A673 (cell line): Measurements from ENCODE around the gene MIER2. TPM values are rescaled to one million over a fixed set of nuclear protein-coding genes. Genes with fewer than 3 reads are reported as not detected.

ENCODE experiments used
- BruUV-seq: library from RNA; stranded (reverse); fragments of 400-500 nt; replicated peaks from 2 replicates; lab custom pipeline; 2021; lab: Mats Ljungman, UMichigan
- CTCF ChIA-PET: fragments of 300-600 bp; sonication (Branson Sonifier 250); formaldehyde crosslinking; loops from one replicate; lab custom pipeline; 2022; ENCODE audit warnings: antibody characterized with exemption; lab: Charles Lee
- POLR2A ChIA-PET: fragments of 300-600 bp; sonication (Branson Sonifier 250); formaldehyde crosslinking; loops from one replicate; lab custom pipeline; 2022; ENCODE audit warnings: antibody characterized with exemption; ENCODE audit not compliant: low non-redundant PET; lab: Charles Lee
- DNase-seq: peaks from one replicate; pipeline ENCODE4 v3.0.0-alpha.2; 2015; ENCODE audit warnings: low spot score
- H3K27ac ChIP-seq: fragments of 200-600 bp; sonication (generic); 2 replicates; pipeline ENCODE4 v1.5.1; 2016; ENCODE audit warnings: mixed run types, low read depth, mild to moderate bottlenecking, mixed read lengths, antibody characterized with exemption, low read length; ENCODE audit not compliant: poor library complexity, severe bottlenecking
- H3K27me3 ChIP-seq: fragments of 200-600 bp; sonication (generic); replicated peaks from 2 replicates; pipeline ENCODE4 v1.6.1; 2017; ENCODE audit warnings: mixed run types, low read depth, mild to moderate bottlenecking, mixed read lengths, antibody characterized with exemption, low read length; ENCODE audit not compliant: insufficient read depth, poor library complexity
- H3K36me3 ChIP-seq: fragments of 200-600 bp; sonication (generic); 2 replicates; pipeline ENCODE4 v1.6.1; 2016; ENCODE audit warnings: mixed run types, mild to moderate bottlenecking, mixed read lengths, antibody characterized with exemption, low read length; ENCODE audit not compliant: insufficient read depth, poor library complexity, severe bottlenecking
- H3K4me1 ChIP-seq: fragments of 200-600 bp; sonication (generic); 2 replicates; pipeline ENCODE4 v1.6.1; 2017; ENCODE audit warnings: mixed run types, mild to moderate bottlenecking, mixed read lengths, antibody characterized with exemption, low read length; ENCODE audit not compliant: insufficient read depth, poor library complexity, severe bottlenecking
- H3K4me3 ChIP-seq: fragments of 200-600 bp; sonication (generic); 2 replicates; pipeline ENCODE4 v1.5.1; 2016; ENCODE audit warnings: low read depth, mixed run types, mild to moderate bottlenecking, mixed read lengths, low read length; ENCODE audit not compliant: poor library complexity, severe bottlenecking
- H3K9me3 ChIP-seq: fragments of 200-600 bp; sonication (generic); 2 replicates; pipeline ENCODE4 v1.6.1; 2016; ENCODE audit warnings: mixed run types, low read depth, mild to moderate bottlenecking, mixed read lengths, antibody characterized with exemption, low read length; ENCODE audit not compliant: poor library complexity, severe bottlenecking
- EZH2 ChIP-seq: fragments of 200-600 bp; sonication (generic); IDR thresholded peaks from 2 replicates; pipeline ENCODE4 v1.6.1; 2017; ENCODE audit warnings: borderline replicate concordance, low read depth, mild to moderate bottlenecking, mixed read lengths, antibody characterized with exemption, low read length; ENCODE audit not compliant: poor library complexity, severe bottlenecking
- intact Hi-C: fragments of 100-400 bp; cut with micrococcal nuclease; formaldehyde crosslinking; loops from one replicate; pipeline ENCODE4 v1.10.0; 2022; ENCODE audit not compliant: unreplicated experiment
- total RNA-seq: library from RNA; stranded (reverse); gene quantifications from 2 replicates; pipeline ENCODE4 v1.2.3, GENCODE V29; 2021
- TF ChIP-seq, protein P1 (sequence below): fragments of 300-800, 200-600 bp; sonication (generic); conservative IDR thresholded peaks from 2 replicates; pipeline ENCODE4 v1.5.1; 2017; ENCODE audit warnings: low read depth, mild to moderate bottlenecking, antibody characterized with exemption, low read length, moderate library complexity, mixed read lengths

The MIER2 gene
- total RNA-seq, 1 experiment from 2014 or later: 47.8 TPM

- ChIA-PET POLR2A (no interaction called here), CTCF (interaction anchor here (1.0 kb wide), 1 partner anchor 108 kb away, joined by 4 read pairs; no protein-coding TSS in a partner anchor)
- no peak overlapping the region for H3K4me3 ChIP-seq
- no TSS peak for BruUV-seq
- H3K27ac ChIP-seq: no peak overlapping the region
- no peak for DNase-seq
- H3K9me3 ChIP-seq: no peaks in the 10 kb centered on the region
- peaks cover 9% of the 10 kb centered on the region for H3K4me1 ChIP-seq
- H3K36me3 ChIP-seq: no peaks in the 10 kb centered on the region
- TF ChIP-seq EZH2: no peak
- TF ChIP-seq, protein P1, sequence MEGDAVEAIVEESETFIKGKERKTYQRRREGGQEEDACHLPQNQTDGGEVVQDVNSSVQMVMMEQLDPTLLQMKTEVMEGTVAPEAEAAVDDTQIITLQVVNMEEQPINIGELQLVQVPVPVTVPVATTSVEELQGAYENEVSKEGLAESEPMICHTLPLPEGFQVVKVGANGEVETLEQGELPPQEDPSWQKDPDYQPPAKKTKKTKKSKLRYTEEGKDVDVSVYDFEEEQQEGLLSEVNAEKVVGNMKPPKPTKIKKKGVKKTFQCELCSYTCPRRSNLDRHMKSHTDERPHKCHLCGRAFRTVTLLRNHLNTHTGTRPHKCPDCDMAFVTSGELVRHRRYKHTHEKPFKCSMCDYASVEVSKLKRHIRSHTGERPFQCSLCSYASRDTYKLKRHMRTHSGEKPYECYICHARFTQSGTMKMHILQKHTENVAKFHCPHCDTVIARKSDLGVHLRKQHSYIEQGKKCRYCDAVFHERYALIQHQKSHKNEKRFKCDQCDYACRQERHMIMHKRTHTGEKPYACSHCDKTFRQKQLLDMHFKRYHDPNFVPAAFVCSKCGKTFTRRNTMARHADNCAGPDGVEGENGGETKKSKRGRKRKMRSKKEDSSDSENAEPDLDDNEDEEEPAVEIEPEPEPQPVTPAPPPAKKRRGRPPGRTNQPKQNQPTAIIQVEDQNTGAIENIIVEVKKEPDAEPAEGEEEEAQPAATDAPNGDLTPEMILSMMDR: no peak
- no peaks in the 10 kb centered on the region for H3K27me3 ChIP-seq
- intact Hi-C loops: no loop called here
These were observed 27.0 kb upstream of the MIER2 start for GRCh38 chr19:371501-372168.

DNA sequence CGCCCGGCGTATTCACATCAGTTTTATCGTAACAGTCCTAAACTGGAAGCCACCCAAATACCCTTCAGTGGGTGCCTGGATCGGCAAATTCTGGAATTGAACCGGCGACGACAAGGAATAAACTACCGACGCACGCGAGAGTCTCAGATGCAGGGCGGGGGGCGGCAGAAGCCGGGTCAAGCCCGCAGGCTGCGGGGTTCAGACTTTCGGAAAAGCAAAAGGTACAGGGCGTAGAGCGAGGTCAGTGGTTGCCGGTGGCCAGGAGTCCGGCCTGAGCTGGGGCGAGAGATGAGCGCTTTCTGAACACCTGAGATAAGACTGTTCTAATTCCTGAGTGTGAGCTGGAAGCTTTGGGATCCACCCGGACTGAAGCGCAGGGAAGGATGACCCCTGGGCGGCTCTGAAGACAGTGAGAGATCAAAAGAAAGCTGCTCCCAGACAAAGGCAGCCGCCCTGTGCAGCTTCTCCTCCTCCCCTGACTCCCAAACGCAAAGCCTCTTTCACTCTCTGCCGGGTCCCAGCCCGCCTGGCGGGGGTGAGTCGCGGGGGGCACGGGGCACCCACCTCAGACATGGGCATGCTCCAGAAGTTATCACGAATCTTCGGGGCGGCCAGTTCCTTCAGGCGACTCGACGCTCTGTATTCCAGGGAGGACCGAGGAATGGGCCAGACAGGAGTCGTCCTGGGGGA is 26.2 kb upstream of the MIER2 start:
- no TSS peak for BruUV-seq
- POLR2A ChIA-PET: no interaction called here

DNA sequence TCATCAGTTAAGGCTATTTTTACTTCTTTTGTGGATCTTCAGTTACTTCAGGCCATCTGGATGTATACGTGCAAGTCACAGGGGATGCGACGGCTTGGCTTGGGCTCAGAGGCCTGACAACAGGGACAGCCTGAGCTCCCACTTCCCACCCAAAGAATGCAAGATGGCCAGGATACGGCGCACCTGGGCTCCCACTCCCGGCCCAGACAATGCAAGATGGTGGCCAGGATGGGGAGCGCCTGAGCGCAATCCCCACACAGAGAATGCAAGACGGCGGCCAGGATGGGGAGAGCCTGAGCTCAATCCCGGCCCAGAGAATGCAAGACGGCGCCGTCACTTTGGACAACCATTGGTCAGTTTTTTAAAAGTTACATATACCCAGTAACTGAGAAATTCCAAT is 25.3 kb upstream of the MIER2 start:
- intact Hi-C loops: no loop called here
- BruUV-seq: no TSS peak
- no peak for DNase-seq
- Histone ChIP-seq H3K9me3 (no peaks in the 10 kb centered on the region), H3K27me3 (no peaks in the 10 kb centered on the region), H3K4me1 (peaks cover 9% of the 10 kb centered on the region), H3K4me3 (no peak overlapping the region), H3K27ac (no peak overlapping the region), H3K36me3 (no peaks in the 10 kb centered on the region)
- ChIA-PET POLR2A (no interaction called here), CTCF (no interaction called here)
- TF ChIP-seq, protein P1: no peak
- TF ChIP-seq EZH2: no peak

More for the DNA sequence above, 26.2 kb upstream of the MIER2 start:
- DNase-seq: no peak
- CTCF ChIA-PET: no interaction called here
- intact Hi-C loops: no loop called here
- TF ChIP-seq, protein P1: no peak
- no peak for TF ChIP-seq EZH2
- Histone ChIP-seq H3K4me3 (no peak overlapping the region), H3K4me1 (peaks cover 9% of the 10 kb centered on the region), H3K9me3 (no peaks in the 10 kb centered on the region), H3K36me3 (no peaks in the 10 kb centered on the region), H3K27ac (no peak overlapping the region), H3K27me3 (no peaks in the 10 kb centered on the region)
